GM12865 (cell line): ENCODE data around the gene NSG1.

Source experiments
- DNase-seq: peaks from one replicate; pipeline ENCODE4 v3.0.0; 2010; ENCODE audit warnings: low read depth
- H3K4me3 ChIP-seq: 2 replicates; pipeline ENCODE4 v1.5.1; 2011; ENCODE audit warnings: mild to moderate bottlenecking, low read depth, low read length, control low read depth
- TF ChIP-seq, protein P1 (sequence below): IDR thresholded peaks from 2 replicates; pipeline ENCODE4 v1.5.1; 2011; ENCODE audit warnings: low read length, control low read depth, low read depth, inconsistent platforms; ENCODE audit not compliant: insufficient read depth; ENCODE audit errors: missing control alignments

Gene NSG1

DNA sequence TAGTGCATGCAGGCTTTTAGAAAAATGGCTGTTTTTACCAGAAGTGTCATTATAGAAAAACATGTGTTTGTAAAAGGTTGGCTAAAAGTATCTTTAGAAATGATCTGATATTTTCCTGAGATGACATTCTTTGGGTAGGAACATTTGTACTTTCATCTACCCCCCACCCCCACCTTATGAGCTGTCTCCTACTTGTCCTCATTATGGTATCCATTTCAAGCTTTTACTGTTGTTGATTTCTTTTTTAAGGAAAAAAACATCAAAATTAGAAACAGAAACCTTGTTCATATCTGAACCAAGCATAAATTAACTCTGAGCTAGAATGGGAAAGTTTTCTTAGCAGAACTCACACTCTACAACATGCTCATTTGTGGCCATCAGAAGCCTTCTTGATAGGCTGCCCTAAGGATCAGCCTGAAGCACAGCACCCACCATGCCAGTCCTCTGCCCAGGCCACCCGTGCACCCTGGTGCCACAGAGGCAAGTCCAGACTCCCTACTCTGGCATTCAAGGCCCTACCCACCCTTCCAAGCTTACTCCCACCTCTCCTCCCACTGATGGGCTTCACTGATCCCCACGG is 49.4 kb downstream of the NSG1 start:
- no peak for DNase-seq
- no peak overlapping the region for H3K4me3 ChIP-seq
- TF ChIP-seq, protein P1, sequence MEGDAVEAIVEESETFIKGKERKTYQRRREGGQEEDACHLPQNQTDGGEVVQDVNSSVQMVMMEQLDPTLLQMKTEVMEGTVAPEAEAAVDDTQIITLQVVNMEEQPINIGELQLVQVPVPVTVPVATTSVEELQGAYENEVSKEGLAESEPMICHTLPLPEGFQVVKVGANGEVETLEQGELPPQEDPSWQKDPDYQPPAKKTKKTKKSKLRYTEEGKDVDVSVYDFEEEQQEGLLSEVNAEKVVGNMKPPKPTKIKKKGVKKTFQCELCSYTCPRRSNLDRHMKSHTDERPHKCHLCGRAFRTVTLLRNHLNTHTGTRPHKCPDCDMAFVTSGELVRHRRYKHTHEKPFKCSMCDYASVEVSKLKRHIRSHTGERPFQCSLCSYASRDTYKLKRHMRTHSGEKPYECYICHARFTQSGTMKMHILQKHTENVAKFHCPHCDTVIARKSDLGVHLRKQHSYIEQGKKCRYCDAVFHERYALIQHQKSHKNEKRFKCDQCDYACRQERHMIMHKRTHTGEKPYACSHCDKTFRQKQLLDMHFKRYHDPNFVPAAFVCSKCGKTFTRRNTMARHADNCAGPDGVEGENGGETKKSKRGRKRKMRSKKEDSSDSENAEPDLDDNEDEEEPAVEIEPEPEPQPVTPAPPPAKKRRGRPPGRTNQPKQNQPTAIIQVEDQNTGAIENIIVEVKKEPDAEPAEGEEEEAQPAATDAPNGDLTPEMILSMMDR = no peak

DNA sequence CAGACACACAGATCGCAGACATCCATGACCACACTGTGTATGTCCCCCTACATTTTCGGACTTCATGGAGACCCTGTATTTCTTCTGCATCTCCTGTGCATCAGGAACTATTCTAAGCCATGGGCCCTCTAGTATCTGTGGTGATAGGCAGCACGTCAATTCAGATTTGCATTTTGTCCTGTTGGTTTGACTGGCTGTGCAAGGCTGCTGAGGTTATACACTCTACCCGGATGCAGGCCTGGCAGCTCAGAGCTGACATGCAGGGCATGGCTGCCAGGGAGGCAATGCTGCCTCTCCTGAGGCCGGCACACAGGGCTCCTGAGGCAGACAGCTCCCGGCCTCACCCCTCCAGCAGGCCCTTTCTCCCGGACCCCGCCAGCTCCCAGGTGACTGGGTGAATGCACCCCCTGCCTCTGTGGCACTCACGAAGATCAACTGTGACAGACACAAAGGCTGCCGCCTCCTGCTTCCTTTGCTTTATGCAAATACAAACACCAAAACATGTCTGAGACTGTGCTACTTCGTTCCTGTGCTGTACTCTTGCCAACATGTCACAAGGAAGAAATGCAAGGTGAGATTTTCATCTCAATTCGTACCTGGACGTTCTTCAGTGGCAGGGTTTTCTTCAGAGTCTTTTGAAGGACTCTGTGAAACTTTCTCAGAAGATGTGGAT is 51.0 kb downstream of the NSG1 start:
- TF ChIP-seq, protein P1 = no peak
- DNase-seq = no peak
- no peak overlapping the region for H3K4me3 ChIP-seq

DNA sequence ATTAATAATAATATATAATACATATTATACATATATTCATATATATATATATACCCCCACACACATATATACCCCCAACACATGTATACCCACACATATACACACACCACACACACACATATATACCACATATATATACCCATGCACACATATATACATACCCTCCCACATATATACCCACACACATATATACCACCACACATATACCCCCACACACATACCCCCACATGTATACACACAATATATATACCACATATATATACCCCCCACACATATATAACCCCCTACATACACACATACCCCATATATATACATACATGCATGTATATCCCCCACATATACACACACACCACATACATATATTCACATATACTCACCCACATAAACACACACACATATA is 52.0 kb downstream of the NSG1 start:
- no peak for DNase-seq
- TF ChIP-seq, protein P1 = no peak
- H3K4me3 ChIP-seq = no peak overlapping the region

DNA sequence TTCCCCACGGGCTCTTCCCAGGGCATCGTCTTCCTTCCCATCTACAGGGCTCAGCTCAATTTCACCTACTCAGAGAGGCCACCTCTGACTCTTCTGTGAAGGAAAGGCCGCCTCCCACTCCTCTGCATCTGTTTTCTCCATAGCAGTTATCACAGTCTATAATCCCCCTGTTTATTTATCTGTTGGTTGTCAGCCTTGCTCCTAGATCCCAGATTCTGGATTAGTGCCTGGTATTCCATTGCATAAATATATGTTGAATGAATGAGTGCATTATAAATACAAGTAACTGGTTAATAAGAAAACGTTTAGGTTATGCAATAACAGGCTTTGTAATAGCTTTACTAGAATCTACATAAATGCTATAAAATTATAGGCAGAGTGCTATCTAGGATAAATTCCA is 52.9 kb downstream of the NSG1 start:
- no peak for DNase-seq
- TF ChIP-seq, protein P1 = no peak
- H3K4me3 ChIP-seq = no peak overlapping the region

DNA sequence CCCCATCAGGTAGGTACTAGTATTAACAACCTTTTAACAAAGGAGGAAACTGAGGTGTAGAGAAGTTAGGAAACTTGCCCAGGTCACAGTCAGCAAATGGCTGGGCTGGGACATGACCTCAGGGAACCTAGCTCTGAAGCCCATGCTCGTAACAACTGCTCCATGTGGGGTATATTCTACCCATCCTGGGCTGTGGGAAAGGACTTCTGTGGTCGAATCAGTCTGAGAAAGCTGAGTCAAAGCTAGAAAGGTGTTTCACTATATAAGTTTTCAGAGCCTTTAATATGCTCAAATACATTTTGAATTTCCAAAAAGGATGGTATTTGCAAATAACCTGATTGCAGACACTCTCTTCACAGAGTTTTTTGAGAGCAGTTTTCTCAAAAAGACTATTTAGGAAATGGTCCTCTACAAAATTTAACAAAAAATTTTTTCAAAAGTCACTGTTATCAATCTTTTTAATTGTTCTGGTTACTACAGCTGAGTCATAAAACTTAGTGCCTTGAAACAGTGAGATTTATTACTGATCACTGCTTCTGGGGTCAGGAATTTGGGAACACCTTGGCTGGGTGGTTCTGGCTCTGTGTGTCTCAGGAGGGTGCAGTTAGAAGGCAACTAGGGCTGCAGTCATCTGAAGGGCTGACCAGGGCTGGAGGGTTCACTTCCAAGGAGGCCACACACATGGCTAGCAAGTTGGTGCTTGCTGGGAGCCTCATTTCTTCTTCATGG is 53.6 kb downstream of the NSG1 start:
- TF ChIP-seq, protein P1 = no peak
- no peak overlapping the region for H3K4me3 ChIP-seq
- peak; percentile 65 for DNase-seq

DNA sequence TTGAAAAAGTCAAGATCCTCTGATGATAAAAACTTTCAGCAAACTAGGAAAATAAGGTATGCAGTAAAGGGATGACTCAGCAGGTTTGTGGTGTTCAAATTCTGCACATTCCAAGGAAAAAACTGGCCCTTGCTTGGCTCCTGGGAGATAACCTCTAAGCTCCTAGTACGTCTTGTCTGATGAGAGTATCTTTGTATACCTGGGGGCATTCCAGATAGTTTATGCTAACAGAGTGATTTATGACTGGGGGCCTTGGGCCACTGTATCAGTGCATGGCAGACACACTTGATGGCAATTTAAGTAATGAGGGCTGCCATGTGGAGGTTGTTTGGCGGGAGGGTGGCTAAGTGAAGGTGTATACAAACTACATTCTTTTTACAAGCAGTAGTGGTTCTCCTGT is 56.9 kb downstream of the NSG1 start:
- H3K4me3 ChIP-seq = no peak overlapping the region
- TF ChIP-seq, protein P1 = no peak
- no peak for DNase-seq

DNA sequence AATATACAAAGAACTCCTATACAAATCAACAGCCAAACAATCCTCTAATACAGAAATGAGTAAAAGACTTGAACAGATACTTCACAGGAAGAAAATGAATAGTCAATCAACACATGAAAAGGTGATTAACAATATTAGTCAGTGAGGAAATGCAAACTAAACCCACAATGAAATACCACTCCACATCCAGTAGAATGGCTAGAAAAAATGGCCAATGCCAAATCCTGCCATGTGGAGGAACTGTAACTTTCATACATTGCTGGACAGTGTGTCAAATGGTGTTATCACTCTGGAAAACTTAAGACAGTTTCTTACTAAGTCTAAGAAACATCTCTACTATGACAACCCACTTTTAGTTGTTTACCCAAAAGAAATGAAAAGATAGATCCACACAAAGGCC is 59.5 kb downstream of the NSG1 start:
- TF ChIP-seq, protein P1 = no peak
- no peak for DNase-seq
- no peak overlapping the region for H3K4me3 ChIP-seq
